ENCODE measurements around the gene ZSCAN30. TPM values are rescaled to one million over a fixed set of nuclear protein-coding genes. Genes with fewer than 3 reads are reported as not detected.
"Not testable (repeated sequence)": the region's sequence is repeated elsewhere in the genome, so short reads cannot be mapped to it uniquely, and the experiment has no call there.

Gene ZSCAN30
- polyA plus RNA-seq, 4 donors = 28.3 to 53.9 (median 38.9) TPM

GRCh38 chr18:35240664-35241447, 49.2 kb downstream of the ZSCAN30 start, which contains the start of gene ZNF397:
TSS of gene ZNF397 (plus strand) at chr18:35241034. CDS start at chr18:35242471, 1,437 bp downstream.
- DNase-seq (ENCODE audit: low read depth in 4 of 4, low spot score in 3 of 4) = peak; percentile 90 to 93 (median 92)

- DNase-seq (ENCODE audit: low read depth in 4 of 4, low spot score in 3 of 4) = no peak
Measured at GRCh38 chr18:35239314-35239713, 50.7 kb downstream of the ZSCAN30 start.

- DNase-seq (ENCODE audit: low read depth in 4 of 4, low spot score in 3 of 4) = no peak
Measured at GRCh38 chr18:35236571-35237363, 53.3 kb downstream of the ZSCAN30 start.

GRCh38 chr18:35231052-35231451, 59.0 kb downstream of the ZSCAN30 start:
- DNase-seq (ENCODE audit: low read depth in 4 of 4, low spot score in 3 of 4) = peak; percentile 44 to 70 (median 68)

GRCh38 chr18:35227254-35227653, 62.8 kb downstream of the ZSCAN30 start:
- no peak for DNase-seq (ENCODE audit: low read depth in 4 of 4, low spot score in 3 of 4)

GRCh38 chr18:35223797-35224196, 66.2 kb downstream of the ZSCAN30 start:
- no peak for DNase-seq (ENCODE audit: low read depth in 4 of 4, low spot score in 3 of 4)

GRCh38 chr18:35220424-35220823, 69.6 kb downstream of the ZSCAN30 start:
- DNase-seq (ENCODE audit: low read depth in 4 of 4, low spot score in 3 of 4) = no peak

- not testable (repeated sequence) for DNase-seq (ENCODE audit: low read depth in 4 of 4, low spot score in 3 of 4)
Measured at GRCh38 chr18:35219331-35219730, 70.7 kb downstream of the ZSCAN30 start.

- DNase-seq (ENCODE audit: low read depth in 4 of 4, low spot score in 3 of 4) = not testable (repeated sequence)
Measured at GRCh38 chr18:35216611-35217010, 73.4 kb downstream of the ZSCAN30 start.

- no peak for DNase-seq (ENCODE audit: low read depth in 4 of 4, low spot score in 3 of 4)
Measured at GRCh38 chr18:35215026-35215425, 75.0 kb downstream of the ZSCAN30 start.

- not testable (repeated sequence) for DNase-seq (ENCODE audit: low read depth in 4 of 4, low spot score in 3 of 4)
Measured at GRCh38 chr18:35205746-35206458, 84.1 kb downstream of the ZSCAN30 start.

GRCh38 chr18:35205199-35205712, 84.8 kb downstream of the ZSCAN30 start:
- DNase-seq (ENCODE audit: low read depth in 4 of 4, low spot score in 3 of 4) = no peak

GRCh38 chr18:35203067-35203466, 87.0 kb downstream of the ZSCAN30 start:
- DNase-seq (ENCODE audit: low read depth in 4 of 4, low spot score in 3 of 4) = no peak

- no peak for DNase-seq (ENCODE audit: low read depth in 4 of 4, low spot score in 3 of 4)
Measured at GRCh38 chr18:35201256-35201931, 88.6 kb downstream of the ZSCAN30 start.

Other genes with a start within 250 kb of the ZSCAN30 start
- 10 to 100 TPM; 21.7 to 37.9 (median 32.2) TPM for gene MAPRE2, start 248.8 kb downstream of the ZSCAN30 start, polyA plus RNA-seq (ENCODE audit: insufficient read length in 4 of 4)
- 10 to 100 TPM; 42.2 to 72.3 (median 57.5) TPM for gene ZNF397, start 49.2 kb downstream of the ZSCAN30 start, polyA plus RNA-seq (ENCODE audit: insufficient read length in 4 of 4)
- 10 to 100 TPM; 49.3 to 92.1 (median 72.7) TPM for gene ZNF24, start 54.2 kb upstream of the ZSCAN30 start, polyA plus RNA-seq (ENCODE audit: insufficient read length in 4 of 4)
- 1 to 10 TPM; 1.8 to 6.4 (median 5.8) TPM for gene ZNF396, start 87.1 kb upstream of the ZSCAN30 start, polyA plus RNA-seq (ENCODE audit: insufficient read length in 4 of 4)
- 10 to 100 TPM; 16.4 to 35.5 (median 26.0) TPM for gene INO80C, start 207.7 kb upstream of the ZSCAN30 start, polyA plus RNA-seq (ENCODE audit: insufficient read length in 4 of 4)

All from left renal pelvis (tissue), 4 donors.